Measurements from ENCODE around the gene PMS1. TPM values are rescaled to one million over a fixed set of nuclear protein-coding genes. Genes with fewer than 3 reads are reported as not detected.

Gene PMS1
- polyA plus RNA-seq, 1 experiment = 5.4 TPM

DNA sequence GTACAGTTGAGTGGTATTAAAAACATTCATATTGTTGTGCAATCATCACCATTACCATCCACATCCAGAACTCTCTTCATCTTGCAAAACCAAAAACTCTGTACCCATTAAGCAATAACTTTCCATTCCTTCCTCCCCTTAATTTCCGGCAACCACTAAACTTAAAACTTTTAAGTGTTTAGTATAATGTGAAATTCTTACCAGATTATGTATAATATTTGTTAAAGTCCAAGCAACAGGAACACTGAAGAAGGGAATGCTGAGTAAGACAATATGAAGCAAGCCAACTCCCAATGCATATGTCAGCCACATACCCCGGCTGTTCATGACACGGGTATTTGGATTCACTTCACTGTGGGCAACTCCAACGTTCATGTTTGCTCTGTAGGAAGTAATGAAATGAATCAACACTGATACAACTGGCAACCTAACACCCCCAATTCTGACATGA is 2.0 kb upstream of the PMS1 start:
- H3K4me3 ChIP-seq (ENCODE audit: low read depth, low read length) = peak overlapping the region; percentile 20
- H3K36me3 ChIP-seq (ENCODE audit: control insufficient read depth, insufficient read depth, low read length) = peaks cover 4% of the 10 kb centered on the region; the same call in 1 of the 2 replicates
- TF ChIP-seq, protein P1, sequence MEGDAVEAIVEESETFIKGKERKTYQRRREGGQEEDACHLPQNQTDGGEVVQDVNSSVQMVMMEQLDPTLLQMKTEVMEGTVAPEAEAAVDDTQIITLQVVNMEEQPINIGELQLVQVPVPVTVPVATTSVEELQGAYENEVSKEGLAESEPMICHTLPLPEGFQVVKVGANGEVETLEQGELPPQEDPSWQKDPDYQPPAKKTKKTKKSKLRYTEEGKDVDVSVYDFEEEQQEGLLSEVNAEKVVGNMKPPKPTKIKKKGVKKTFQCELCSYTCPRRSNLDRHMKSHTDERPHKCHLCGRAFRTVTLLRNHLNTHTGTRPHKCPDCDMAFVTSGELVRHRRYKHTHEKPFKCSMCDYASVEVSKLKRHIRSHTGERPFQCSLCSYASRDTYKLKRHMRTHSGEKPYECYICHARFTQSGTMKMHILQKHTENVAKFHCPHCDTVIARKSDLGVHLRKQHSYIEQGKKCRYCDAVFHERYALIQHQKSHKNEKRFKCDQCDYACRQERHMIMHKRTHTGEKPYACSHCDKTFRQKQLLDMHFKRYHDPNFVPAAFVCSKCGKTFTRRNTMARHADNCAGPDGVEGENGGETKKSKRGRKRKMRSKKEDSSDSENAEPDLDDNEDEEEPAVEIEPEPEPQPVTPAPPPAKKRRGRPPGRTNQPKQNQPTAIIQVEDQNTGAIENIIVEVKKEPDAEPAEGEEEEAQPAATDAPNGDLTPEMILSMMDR (IDR thresholded peaks at IDR 0.05; ENCODE audit: insufficient read depth, low read depth, low read length) = no peak
- no peaks in the 10 kb centered on the region for H3K27me3 ChIP-seq (ENCODE audit: control insufficient read depth, insufficient read depth, low read length)
- ChIA-PET CTCF (interaction anchor here (0.6 kb wide), 1 partner anchor 286 kb away, joined by 3 read pairs; no protein-coding TSS in a partner anchor), POLR2A (no interaction called here)
- DNase-seq (ENCODE audit: low read depth) = no peak

DNA sequence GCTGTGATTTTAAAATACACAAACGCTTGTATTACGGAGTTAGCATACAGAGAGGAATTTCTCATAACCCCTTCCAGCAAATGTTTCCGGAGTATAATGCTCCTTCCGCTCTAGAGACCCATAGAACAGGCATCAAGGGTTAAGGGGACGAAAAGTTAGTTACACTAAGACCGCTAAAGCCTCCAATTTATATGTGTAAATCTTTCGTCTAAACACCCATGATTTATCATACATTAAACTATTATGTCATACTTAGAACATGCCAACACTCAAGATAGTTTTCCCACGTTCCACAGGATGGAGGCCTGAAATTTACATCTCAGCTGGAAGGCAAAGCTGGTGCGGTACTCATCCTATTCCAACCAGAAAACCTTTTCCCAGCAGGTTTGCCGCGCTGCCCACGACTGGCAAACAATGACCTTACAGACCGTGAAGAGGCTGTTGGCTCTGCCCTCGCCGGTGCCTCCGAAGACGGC is 761 bp upstream of the PMS1 start:
- POLR2A ChIA-PET = no interaction called here
- H3K4me3 ChIP-seq (ENCODE audit: low read depth, low read length) = peak overlapping the region; percentile 64
- TF ChIP-seq, protein P1 (IDR thresholded peaks at IDR 0.05; ENCODE audit: insufficient read depth, low read depth, low read length) = no peak
- H3K27me3 ChIP-seq (ENCODE audit: control insufficient read depth, insufficient read depth, low read length) = no peaks in the 10 kb centered on the region
- CTCF ChIA-PET = interaction anchor here (0.9 to 1.6 kb wide), 4 partner anchors 15 to 537 kb away, joined by 3 to 6 read pairs (median 4); partner anchors contain the start of genes HIBCH and OSGEPL1
- DNase-seq (ENCODE audit: low read depth) = no peak
- peaks cover 4% of the 10 kb centered on the region; the same call in 1 of the 2 replicates for H3K36me3 ChIP-seq (ENCODE audit: control insufficient read depth, insufficient read depth, low read length)

- no peaks in the 10 kb centered on the region for H3K36me3 ChIP-seq (ENCODE audit: control insufficient read depth, insufficient read depth, low read length)
- TF ChIP-seq, protein P1 (IDR thresholded peaks at IDR 0.05; ENCODE audit: insufficient read depth, low read depth, low read length) = no peak
- no peak overlapping the region for H3K4me3 ChIP-seq (ENCODE audit: low read depth, low read length)
- POLR2A ChIA-PET = no interaction called here
- no peak for DNase-seq (ENCODE audit: low read depth)
- H3K27me3 ChIP-seq (ENCODE audit: control insufficient read depth, insufficient read depth, low read length) = no peaks in the 10 kb centered on the region
- CTCF ChIA-PET = no interaction called here
Observed at GRCh38 chr2:189791338-189792042, 7.2 kb downstream of the PMS1 start.

DNA sequence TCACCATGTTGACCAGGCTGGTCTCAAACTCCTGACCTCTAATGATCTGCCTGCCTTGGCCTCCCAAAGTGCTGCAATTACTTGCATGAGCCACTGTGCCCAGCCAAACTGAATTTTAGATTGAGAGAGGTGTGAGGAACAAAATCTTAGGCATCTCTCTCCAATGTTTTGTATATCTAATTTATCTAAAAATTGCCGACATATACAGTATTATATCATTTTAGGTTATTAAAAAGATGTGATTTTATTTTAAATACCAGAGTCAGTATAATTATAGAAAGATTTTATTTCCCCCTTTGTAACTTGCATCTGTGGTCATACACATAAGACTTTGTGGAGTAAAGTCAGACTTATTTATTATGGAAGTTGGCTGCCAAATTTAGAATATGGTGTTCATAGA is 10.1 kb downstream of the PMS1 start:
- H3K4me3 ChIP-seq (ENCODE audit: low read depth, low read length) = no peak overlapping the region
- TF ChIP-seq, protein P1 (IDR thresholded peaks at IDR 0.05; ENCODE audit: insufficient read depth, low read depth, low read length) = no peak
- H3K36me3 ChIP-seq (ENCODE audit: control insufficient read depth, insufficient read depth, low read length) = no peaks in the 10 kb centered on the region
- DNase-seq (ENCODE audit: low read depth) = no peak
- CTCF ChIA-PET = interaction anchor here (2.2 kb wide), 1 partner anchor 277 kb away, joined by 7 read pairs; no protein-coding TSS in a partner anchor
- no peaks in the 10 kb centered on the region for H3K27me3 ChIP-seq (ENCODE audit: control insufficient read depth, insufficient read depth, low read length)
- POLR2A ChIA-PET = no interaction called here

DNA sequence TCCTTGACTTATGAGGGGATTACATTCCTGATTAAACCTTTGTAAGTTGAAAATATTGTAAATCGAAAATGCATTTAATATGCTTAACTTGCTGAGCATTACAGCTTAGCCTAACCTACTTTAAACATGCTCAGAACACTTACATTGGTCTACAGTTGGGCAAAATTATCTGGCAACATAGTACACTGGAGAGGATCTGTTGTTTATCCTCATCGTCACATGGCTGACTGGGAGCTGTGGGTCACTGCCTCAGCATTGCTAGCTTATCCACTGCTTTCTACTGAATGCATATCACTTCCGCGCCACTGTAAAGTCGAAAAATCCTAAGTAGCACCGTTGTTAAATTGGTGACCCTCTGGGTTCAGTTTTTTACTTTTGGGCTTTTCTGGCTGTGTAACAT is 13.7 kb downstream of the PMS1 start:
- DNase-seq (ENCODE audit: low read depth) = no peak
- ChIA-PET CTCF (interaction anchor here (0.6 to 3.5 kb wide), 9 partner anchors 10 to 291 kb away, joined by 3 to 40 read pairs (median 5); partner anchors contain the start of gene OSGEPL1), POLR2A (no interaction called here)
- no peak overlapping the region for H3K4me3 ChIP-seq (ENCODE audit: low read depth, low read length)
- H3K27me3 ChIP-seq (ENCODE audit: control insufficient read depth, insufficient read depth, low read length) = no peaks in the 10 kb centered on the region
- H3K36me3 ChIP-seq (ENCODE audit: control insufficient read depth, insufficient read depth, low read length) = peaks cover 2% of the 10 kb centered on the region; the same call in 1 of the 2 replicates
- TF ChIP-seq, protein P1 (IDR thresholded peaks at IDR 0.05; ENCODE audit: insufficient read depth, low read depth, low read length) = no peak

Data from BJ (cell line).